Measurements from ENCODE around the gene DYNLT4.
"Not testable (repeated sequence)": the region's sequence is repeated elsewhere in the genome, so short reads cannot be mapped to it uniquely, and the experiment has no call there.

DYNLT4 gene

GRCh38 chr1:44808938-44809917 lies 2.1 kb upstream of the DYNLT4 start:
- no peak for DNase-seq (ENCODE audit: low read depth in 2 of 2)

DNA sequence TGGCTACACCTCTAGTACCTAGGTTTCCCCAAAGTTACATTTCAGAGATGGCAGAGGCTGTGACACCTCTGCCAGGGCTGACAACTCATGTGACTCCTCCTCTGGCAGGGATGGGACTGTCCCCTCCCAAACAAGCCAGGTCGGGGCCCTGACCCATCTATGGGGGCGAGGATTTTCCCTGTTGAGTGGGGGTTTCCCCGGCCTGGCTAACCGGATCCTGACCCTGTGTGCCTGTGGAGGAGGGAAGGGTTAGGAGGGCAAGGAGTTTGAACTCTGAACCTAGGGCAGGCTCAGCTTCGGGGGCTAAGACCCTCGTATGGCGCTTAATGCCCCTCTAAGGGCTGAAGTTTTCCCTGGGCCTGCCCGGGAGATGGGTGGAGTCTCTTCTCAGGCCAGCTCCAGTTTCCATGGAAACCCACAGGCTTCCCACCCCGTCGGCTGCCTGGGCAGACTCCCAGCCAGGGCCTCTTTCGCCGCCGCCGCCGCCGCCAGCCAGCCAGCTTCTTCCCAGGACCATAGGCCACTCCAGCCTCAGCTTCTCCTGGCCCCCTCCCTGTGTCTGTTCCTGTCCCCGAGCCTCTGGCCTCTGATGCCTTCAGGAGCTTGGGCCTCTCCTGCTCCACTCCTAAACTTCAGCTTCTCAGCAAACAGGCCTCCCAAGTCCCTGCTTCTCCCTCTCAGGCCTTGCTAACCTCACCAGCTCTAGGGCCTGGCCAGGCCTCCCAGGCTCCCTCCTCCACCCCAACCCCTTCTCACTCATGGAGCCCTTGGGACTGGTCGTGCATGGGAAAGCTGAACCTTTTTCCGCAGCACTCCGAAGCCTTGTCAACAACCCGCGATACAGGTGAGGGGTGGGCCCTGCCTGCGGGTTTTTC lies 1.1 kb upstream of the DYNLT4 start, which contains the start of gene BTBD19:
TSS of gene BTBD19 (plus strand) at position 461 of the 875 bp plus-strand sequence. CDS start at position 759, 298 bp downstream.
- DNase-seq (ENCODE audit: low read depth in 2 of 2), result peak; percentile 67 to 69

DNA sequence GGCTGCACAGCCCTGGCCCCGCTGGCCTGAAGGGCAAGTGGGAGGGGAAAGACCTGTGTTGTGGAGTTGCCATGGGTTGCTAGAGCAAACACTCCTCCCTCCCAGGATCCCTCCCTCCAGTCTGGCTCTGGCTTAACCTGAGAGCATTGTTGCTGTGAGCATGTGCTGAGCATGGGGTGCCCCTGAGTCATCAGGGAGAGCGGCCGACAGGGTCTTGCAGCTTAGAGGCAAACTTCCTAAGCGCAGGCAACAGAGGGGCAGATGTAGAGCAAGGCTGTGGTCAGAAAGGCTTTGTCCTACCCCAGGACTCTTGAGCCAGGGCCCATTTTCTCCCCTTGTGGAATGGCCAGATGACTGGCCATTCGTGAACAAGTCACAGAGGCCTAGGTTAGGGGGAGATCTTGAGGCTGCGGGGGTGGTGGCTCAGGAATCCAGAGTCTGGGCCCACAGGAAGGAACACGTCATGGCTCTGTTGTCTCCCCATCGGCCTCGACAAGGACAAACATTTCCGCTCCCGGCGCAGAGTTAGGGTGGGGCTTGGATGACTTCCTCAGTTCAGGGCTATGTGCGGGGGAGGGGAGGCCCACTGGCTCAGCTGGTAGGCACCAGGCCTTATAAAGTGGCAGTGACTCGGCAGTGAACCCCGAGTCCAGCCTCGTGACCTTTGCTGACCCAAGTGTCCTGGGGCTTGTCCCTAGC lies 362 bp upstream of the DYNLT4 start:
- DNase-seq (ENCODE audit: low read depth in 2 of 2), result peak; percentile 94 to 96

- DNase-seq (ENCODE audit: low read depth in 2 of 2), result no peak
These were observed 987 bp downstream of the DYNLT4 start for GRCh38 chr1:44806025-44806703.

GRCh38 chr1:44805311-44806024 lies 1.7 kb downstream of the DYNLT4 start:
- DNase-seq (ENCODE audit: low read depth in 2 of 2), result no peak

GRCh38 chr1:44803312-44804095 lies 3.6 kb downstream of the DYNLT4 start:
- DNase-seq (ENCODE audit: low read depth in 2 of 2), result no peak

GRCh38 chr1:44803062-44803311 lies 4.2 kb downstream of the DYNLT4 start:
- DNase-seq (ENCODE audit: low read depth in 2 of 2), result no peak

- no peak for DNase-seq (ENCODE audit: low read depth in 2 of 2)
These were observed 4.7 kb downstream of the DYNLT4 start for GRCh38 chr1:44802306-44803061.

DNA sequence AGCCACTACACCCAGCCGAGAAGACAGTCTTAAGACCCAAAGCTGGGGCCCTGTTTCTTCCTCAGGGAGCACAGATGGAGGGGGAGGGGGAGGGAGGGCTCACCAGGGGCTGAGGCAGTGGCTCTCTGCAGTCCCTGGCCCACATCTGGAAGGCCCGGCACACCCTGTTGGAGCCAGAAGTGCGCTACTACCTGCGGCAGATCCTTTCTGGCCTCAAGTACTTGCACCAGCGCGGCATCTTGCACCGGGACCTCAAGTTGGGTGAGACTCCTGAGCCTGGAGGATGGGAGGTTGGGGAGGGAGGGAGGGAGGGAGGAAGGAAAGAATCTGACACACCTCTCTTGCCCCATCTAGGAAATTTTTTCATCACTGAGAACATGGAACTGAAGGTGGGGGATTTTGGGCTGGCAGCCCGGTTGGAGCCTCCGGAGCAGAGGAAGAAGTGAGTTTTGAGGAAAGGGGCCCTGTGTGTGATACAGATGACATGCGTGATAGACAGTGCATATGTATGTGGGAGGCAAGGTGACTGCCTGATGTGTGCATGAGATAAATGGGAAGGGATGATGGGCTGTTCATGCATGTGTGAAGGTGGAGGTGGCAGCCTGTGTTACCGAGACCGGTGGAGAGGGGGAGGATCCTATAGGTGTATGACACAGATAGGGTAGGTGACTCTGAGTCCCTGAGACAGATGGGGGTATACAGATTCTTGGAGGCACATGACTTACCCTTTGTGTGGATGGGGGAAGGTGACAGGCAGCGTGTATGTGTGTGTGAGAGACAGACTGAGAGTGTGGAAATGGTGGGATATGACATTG lies 5.5 kb downstream of the DYNLT4 start:
- no peak for DNase-seq (ENCODE audit: low read depth in 2 of 2)

DNA sequence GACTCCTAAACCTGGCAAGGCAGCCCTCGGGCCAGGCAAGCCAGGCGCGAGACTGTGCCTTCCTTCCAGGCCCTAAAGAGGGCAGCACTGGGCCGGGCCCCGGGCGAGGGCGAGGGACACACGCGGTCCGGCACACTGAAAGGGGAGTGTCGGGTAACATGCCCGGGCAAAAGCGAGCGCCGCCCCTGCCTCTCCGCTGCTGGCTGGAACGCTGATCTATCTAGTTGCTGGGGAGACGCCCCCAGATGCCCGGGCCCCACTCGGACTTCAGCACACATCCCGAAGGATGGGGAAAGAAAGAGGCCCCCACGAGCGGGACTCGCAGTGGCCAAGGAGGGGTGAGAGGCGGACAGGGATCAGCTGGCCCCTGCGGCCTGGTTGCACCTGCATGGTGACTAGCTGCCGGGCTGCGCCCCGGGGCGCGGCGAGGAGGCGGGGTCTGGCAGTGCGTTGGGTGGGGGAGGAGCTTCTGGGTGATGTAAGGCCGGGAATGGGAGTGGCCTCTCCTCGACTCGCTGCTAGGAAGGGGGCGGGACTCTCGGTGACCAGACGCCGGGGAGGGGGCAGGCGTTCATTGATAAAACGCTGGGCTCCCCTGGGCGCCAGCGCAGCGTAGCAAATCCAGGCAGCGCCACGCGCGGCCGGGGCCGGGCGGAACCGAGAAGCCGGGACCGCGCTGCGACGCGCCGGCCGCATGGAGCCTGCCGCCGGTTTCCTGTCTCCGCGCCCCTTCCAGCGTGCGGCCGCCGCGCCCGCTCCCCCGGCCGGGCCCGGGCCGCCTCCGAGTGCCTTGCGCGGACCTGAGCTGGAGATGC lies 7.2 kb downstream of the DYNLT4 start, which contains the start of gene PLK3:
TSS of gene PLK3 (plus strand) at position 608 of the 815 bp plus-strand sequence. CDS start at position 695, 87 bp downstream.
- DNase-seq (ENCODE audit: low read depth in 2 of 2), result peak; percentile 93 to 94

GRCh38 chr1:44798481-44799365 lies 8.4 kb downstream of the DYNLT4 start:
- no peak for DNase-seq (ENCODE audit: low read depth in 2 of 2)

GRCh38 chr1:44797886-44798285 lies 9.3 kb downstream of the DYNLT4 start:
- not testable (repeated sequence) for DNase-seq (ENCODE audit: low read depth in 2 of 2)

DNA sequence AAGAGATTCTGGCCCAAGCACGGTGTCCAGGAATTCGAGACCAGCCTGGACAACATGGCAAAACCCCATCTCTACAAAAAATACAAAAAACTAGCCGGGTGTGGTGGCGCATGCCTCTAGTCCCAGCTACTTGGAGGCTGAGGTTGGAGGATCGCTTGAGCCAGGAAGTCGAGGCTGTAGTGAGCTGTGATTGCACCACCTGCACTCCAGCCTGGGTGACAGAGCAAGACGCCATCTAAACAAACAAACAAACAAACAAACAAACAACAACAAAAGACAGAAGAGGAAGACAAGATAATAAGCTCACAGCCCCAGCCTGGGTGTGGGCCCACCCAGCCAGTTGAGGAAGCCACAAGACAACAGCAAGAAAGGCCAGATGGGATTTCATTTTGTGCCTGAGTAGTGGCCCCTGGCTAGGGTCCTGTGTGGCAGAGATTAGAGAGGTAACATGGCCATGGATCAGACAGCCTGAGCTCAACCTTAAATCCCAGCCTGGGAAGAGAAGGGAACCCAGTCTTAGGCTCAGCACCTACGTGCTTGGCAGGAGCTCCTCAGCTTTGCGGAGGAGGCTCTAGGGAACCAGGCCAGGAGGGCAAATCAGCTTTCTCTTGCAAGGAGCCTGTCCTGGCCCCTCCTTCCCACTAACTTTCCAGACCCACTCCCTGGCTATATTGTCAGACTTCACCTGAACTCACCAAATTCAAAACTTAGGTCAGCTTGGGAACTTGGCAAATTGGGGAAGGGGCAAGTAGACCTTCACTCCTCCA lies 14.2 kb downstream of the DYNLT4 start:
- no peak for DNase-seq (ENCODE audit: low read depth in 2 of 2)

DNA sequence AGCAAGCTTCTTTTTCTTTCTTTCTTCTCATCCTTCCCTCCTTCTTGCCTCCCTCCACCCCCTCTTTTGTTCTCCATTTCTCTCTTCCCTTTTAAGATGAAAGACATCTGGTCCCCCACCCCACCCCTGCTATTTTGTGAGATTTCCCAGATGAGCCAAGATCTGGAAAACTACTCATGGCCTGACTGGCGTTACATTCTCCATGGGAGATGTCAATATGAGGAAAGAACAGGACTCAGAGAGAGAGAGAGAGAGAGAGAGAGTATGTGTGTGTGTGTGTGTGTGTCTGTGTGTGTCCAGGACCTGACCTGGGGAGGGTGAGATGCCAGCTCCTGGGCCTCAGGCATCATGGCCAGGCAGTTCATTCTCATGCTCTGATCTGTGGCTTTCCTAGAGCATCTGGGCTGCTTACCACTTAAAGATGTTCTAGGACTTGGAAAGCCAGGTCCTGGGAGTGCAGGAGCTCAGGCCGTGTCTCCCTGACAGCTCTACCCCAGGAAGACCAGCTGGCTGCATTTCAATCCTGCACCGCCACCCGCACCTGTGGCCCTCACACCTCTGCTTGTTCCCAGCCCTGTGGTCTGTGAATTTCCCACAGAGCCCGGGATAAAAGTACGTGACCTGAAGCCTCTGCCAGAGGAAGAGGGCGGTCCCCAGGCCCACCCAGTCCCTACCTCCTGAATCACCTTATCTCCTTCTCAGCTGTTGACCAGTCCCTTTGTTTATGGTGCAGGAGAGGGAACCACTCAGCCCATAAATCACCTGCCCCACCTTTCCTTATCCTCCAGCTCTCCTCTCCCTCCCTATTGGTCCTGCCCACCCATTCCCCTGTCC lies 16.0 kb downstream of the DYNLT4 start:
- DNase-seq (ENCODE audit: low read depth in 2 of 2), result no peak

All from fibroblast of skin of left biceps (primary cell).